RWPE2 (cell line): Measurements from ENCODE around the gene HECW1.

Experiments used
- ATAC-seq: fragments of 200-7000 bp; cut with Tn5 transposase; 3 replicates; pipeline ENCODE4 v1.9.1; 2021; ENCODE audit warnings: low read depth
- DNase-seq: peaks from one replicate; pipeline ENCODE4 v3.0.0-alpha.2; 2020; ENCODE audit warnings: low spot score
- H3K27ac ChIP-seq: fragments of 450-650 bp; 2 replicates; pipeline ENCODE4 v1.5.1; 2017; ENCODE audit warnings: mild to moderate bottlenecking; ENCODE audit not compliant: poor library complexity, severe bottlenecking
- H3K27me3 ChIP-seq: fragments of 250-450 bp; sonication (Bioruptor Pico); 2 replicates; pipeline ENCODE4 v1.5.1; 2021; ENCODE audit warnings: mild to moderate bottlenecking, moderate library complexity; ENCODE audit not compliant: insufficient read depth, poor library complexity, severe bottlenecking
- H3K36me3 ChIP-seq: fragments of 250-450 bp; sonication (Bioruptor Pico); 2 replicates; pipeline ENCODE4 v1.5.1; 2020; ENCODE audit warnings: low read depth, mild to moderate bottlenecking, moderate library complexity
- H3K4me1 ChIP-seq: fragments of 250-450 bp; sonication (Bioruptor Pico); 2 replicates; pipeline ENCODE4 v1.5.1; 2021; ENCODE audit warnings: mild to moderate bottlenecking, moderate library complexity; ENCODE audit not compliant: insufficient read depth, poor library complexity, severe bottlenecking
- H3K4me3 ChIP-seq: fragments of 250-450 bp; sonication (Bioruptor Pico); 2 replicates; pipeline ENCODE4 v1.5.1; 2021; ENCODE audit warnings: mild to moderate bottlenecking, moderate library complexity; ENCODE audit not compliant: severe bottlenecking
- H3K9me3 ChIP-seq: fragments of 250-450 bp; sonication (Bioruptor Pico); 2 replicates; pipeline ENCODE4 v1.5.1; 2021; ENCODE audit warnings: mild to moderate bottlenecking, moderate library complexity; ENCODE audit not compliant: severe bottlenecking
- CTCF ChIP-seq: fragments of 450-650 bp; IDR thresholded peaks from one replicate; pipeline ENCODE4 v1.5.1; 2017; ENCODE audit warnings: mild to moderate bottlenecking, moderate library complexity; ENCODE audit not compliant: poor library complexity, severe bottlenecking

The HECW1 gene

DNA sequence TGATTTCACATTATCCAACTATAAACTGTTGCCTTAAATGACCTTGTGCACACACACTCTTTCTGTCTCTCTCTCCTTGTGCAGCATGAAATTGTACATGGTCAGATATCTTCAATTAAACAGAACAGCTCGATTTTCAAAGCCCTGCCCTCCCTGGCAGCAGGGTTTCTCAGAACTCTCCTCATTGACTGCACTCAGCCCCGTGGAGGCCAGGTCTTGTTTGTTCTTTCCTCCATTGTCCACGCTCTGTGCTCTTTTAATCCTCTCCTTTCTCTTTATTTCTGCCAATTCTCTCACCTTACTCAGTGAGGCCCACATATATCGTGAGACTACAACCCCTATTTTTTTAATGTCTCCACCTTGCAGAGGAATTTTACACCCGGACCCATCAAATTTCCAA lies 294.5 kb downstream of the HECW1 start:
- no peak overlapping the region for H3K27ac ChIP-seq
- H3K9me3 ChIP-seq, result no peaks in the 10 kb centered on the region
- H3K27me3 ChIP-seq, result no peaks in the 10 kb centered on the region
- no peak for DNase-seq
- TF ChIP-seq CTCF, result no peak
- no peak overlapping the region for H3K4me3 ChIP-seq
- no peaks in the 10 kb centered on the region for H3K36me3 ChIP-seq
- ATAC-seq, result no peak
- H3K4me1 ChIP-seq, result no peaks in the 10 kb centered on the region

- H3K9me3 ChIP-seq, result no peaks in the 10 kb centered on the region
- H3K36me3 ChIP-seq, result no peaks in the 10 kb centered on the region
- TF ChIP-seq CTCF, result no peak
- ATAC-seq (no peak), DNase-seq (no peak)
- no peaks in the 10 kb centered on the region for H3K27me3 ChIP-seq
- no peaks in the 10 kb centered on the region for H3K4me1 ChIP-seq
- no peak overlapping the region for H3K4me3 ChIP-seq
- no peak overlapping the region for H3K27ac ChIP-seq
Observed at GRCh38 chr7:43408981-43409380, 296.5 kb downstream of the HECW1 start.

DNA sequence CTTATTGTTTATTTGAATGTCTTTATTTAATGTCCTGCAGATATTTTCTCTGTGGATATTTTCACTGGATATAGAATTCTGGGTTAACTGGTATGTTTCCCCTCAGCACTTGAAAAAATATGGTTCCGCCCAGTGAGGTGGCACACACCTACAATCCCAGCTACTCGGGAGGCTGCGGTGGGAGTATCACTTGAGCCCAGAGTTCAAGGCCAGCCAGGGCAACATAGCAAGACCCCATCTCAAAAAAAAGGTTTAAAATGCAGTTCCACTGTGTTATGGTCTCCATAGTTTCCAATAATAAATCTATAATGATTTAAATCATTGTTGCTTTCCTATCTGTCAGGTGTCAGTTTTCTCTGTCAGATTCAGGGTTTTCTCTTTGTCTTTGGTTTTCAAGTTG lies 305.0 kb downstream of the HECW1 start:
- H3K4me3 ChIP-seq, result no peak overlapping the region
- no peak for ATAC-seq
- peaks cover 3% of the 10 kb centered on the region for H3K4me1 ChIP-seq
- DNase-seq, result no peak
- no peak overlapping the region for H3K27ac ChIP-seq
- TF ChIP-seq CTCF, result no peak
- H3K27me3 ChIP-seq, result no peaks in the 10 kb centered on the region
- peaks cover 2% of the 10 kb centered on the region for H3K9me3 ChIP-seq
- H3K36me3 ChIP-seq, result no peaks in the 10 kb centered on the region

GRCh38 chr7:43430411-43430810 lies 318.0 kb downstream of the HECW1 start:
- Histone ChIP-seq H3K27me3 (no peaks in the 10 kb centered on the region), H3K9me3 (no peaks in the 10 kb centered on the region), H3K4me1 (no peaks in the 10 kb centered on the region), H3K36me3 (no peaks in the 10 kb centered on the region), H3K27ac (no peak overlapping the region), H3K4me3 (no peak overlapping the region)
- TF ChIP-seq CTCF, result no peak
- ATAC-seq (no peak), DNase-seq (no peak)

DNA sequence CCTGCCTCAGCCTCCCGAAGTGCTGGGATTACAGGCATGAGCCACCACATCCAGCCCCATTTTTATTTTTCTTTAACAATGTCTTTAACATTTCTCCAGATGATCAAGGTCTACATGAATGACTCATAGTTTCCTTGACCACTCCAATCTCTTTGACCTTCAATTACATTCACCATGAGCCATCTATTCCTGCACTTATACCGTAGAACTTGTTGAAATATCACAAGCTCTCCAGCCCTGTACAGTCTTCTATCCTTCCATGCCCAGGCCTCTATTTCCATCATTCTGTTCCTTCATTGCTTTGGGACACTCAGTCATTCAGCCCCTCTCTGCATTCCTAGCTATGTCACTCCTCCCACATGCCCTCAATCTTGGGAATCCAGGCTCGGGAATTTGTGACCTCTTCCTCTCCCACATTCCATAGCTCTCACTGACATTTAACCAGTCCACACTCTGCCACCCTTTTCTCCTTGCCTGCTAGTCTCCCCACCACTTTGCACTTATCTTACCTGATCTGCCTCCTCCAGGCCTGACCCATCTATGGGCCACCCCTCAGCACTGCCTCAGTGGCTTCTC lies 318.7 kb downstream of the HECW1 start:
- TF ChIP-seq CTCF, result no peak

More for the DNA sequence above, 318.7 kb downstream of the HECW1 start:
- H3K4me1 ChIP-seq, result no peaks in the 10 kb centered on the region
- no peak overlapping the region for H3K27ac ChIP-seq
- no peaks in the 10 kb centered on the region for H3K9me3 ChIP-seq
- no peak overlapping the region for H3K4me3 ChIP-seq
- H3K36me3 ChIP-seq, result no peaks in the 10 kb centered on the region
- no peaks in the 10 kb centered on the region for H3K27me3 ChIP-seq
- no peak for ATAC-seq
- no peak for DNase-seq
